Thyroid gland (tissue), 4 donors: ENCODE measurements around the gene CELF5. TPM values are rescaled to one million over a fixed set of nuclear protein-coding genes. Genes with fewer than 3 reads are reported as not detected.

Experiments
- DNase-seq, 2 donors: peaks; one replicate each; pipeline ENCODE4 v3.0.0-alpha.2; 2019
- H3K27ac ChIP-seq, 3 donors: fragments of 200-600 bp; sonication (generic); 1 replicate in 2 of 3; 2 replicates in 1 of 3; pipeline ENCODE4 v1.5.1; 2016 to 2019; ENCODE audit warnings: mild to moderate bottlenecking in 1 of 3, moderate library complexity in 1 of 3
- H3K27me3 ChIP-seq: fragments of 200-600 bp; sonication (generic); one replicate; pipeline ENCODE4 v1.5.1; 2019
- H3K36me3 ChIP-seq, 2 donors: fragments of 200-600 bp; sonication (generic); one replicate each; pipeline ENCODE4 v1.5.1; 2016 to 2019
- H3K4me1 ChIP-seq, 2 donors: fragments of 200-600 bp; sonication (generic); one replicate each; pipeline ENCODE4 v1.5.1; 2017 to 2019
- H3K4me3 ChIP-seq, 3 donors: fragments of 200-600 bp; sonication (generic); replicated peaks in 1 of 3; 1 replicate in 2 of 3; 2 replicates in 1 of 3; pipeline ENCODE4 v1.5.1; 2016; ENCODE audit warnings: mild to moderate bottlenecking in 1 of 3
- H3K9me3 ChIP-seq: fragments of 200-600 bp; sonication (generic); one replicate; pipeline ENCODE4 v1.5.1; 2017
- CTCF ChIP-seq, 6 experiments: fragments of 200-600 bp in 3 of 6; fragments of 450-650 bp in 3 of 6; sonication (generic) in 3 of 6; IDR thresholded peaks; one replicate each; pipeline ENCODE4 v1.5.1; 2016 to 2019; ENCODE audit warnings: antibody characterized with exemption in 6 of 6, mild to moderate bottlenecking in 2 of 6, inconsistent platforms in 1 of 6, moderate library complexity in 1 of 6
- POLR2A ChIP-seq, 2 donors: fragments of 450-650 bp; IDR thresholded peaks; one replicate each; pipeline ENCODE4 v1.6.1; 2017; ENCODE audit warnings: antibody characterized with exemption in 2 of 2, mild to moderate bottlenecking in 2 of 2, moderate library complexity in 1 of 2
- WGBS, 2 donors: methylation state at CpG; one replicate each; pipeline ENCODE4 v1.1.5; 2017; 5-methylcytosine and 5-hydroxymethylcytosine counted together
- intact Hi-C: fragments of 100-400 bp; cut with DNase I; formaldehyde crosslinking; loops from one replicate; pipeline ENCODE4 v1.15.1; 2023
- total RNA-seq, 4 donors: library from RNA; depleted of rRNA; stranded (reverse); fragments of >200 nt; gene quantifications; one replicate each; pipeline ENCODE4 v1.2.3, GENCODE V29; 2016

The CELF5 gene
- total RNA-seq, 4 donors from 2014 or later = not detected

- Histone ChIP-seq H3K27ac (no peak overlapping the region), H3K27me3 (no peaks in the 10 kb centered on the region), H3K4me1 (no peaks in the 10 kb centered on the region), H3K9me3 (no peaks in the 10 kb centered on the region), H3K36me3 (no peaks in the 10 kb centered on the region), H3K4me3 (no peak overlapping the region)
- TF ChIP-seq POLR2A (IDR thresholded peaks at IDR 0.05) (no peak), CTCF (IDR thresholded peaks at IDR 0.05) (no peak)
- DNase-seq = no peak
- intact Hi-C loops = no loop called here
- WGBS, 2 donors = 81 to 83% methylated on average over 19 of the region's 19 CpGs
Measured at GRCh38 chr19:3266092-3266693, 41.7 kb downstream of the CELF5 start.

GRCh38 chr19:3266792-3267514 lies 42.5 kb downstream of the CELF5 start:
- WGBS, 2 donors = 41 to 60% methylated on average over 14 to 28 of the region's 30 CpGs
- no peak for DNase-seq
- H3K4me3 ChIP-seq = no peak overlapping the region

GRCh38 chr19:3268326-3268725 lies 43.9 kb downstream of the CELF5 start:
- WGBS, 2 donors = 77 to 87% methylated on average over 15 of the region's 15 CpGs
- H3K36me3 ChIP-seq = no peaks in the 10 kb centered on the region
- no peaks in the 10 kb centered on the region for H3K4me1 ChIP-seq
- TF ChIP-seq POLR2A (IDR thresholded peaks at IDR 0.05) (no peak), CTCF (IDR thresholded peaks at IDR 0.05) (no peak)
- no peak overlapping the region for H3K27ac ChIP-seq
- no peak for DNase-seq
- H3K4me3 ChIP-seq = no peak overlapping the region
- intact Hi-C loops = no loop called here
- H3K27me3 ChIP-seq = no peaks in the 10 kb centered on the region
- H3K9me3 ChIP-seq = no peaks in the 10 kb centered on the region

More at GRCh38 chr19:3266792-3267514, 42.5 kb downstream of the CELF5 start:
- Histone ChIP-seq H3K4me1 (no peaks in the 10 kb centered on the region), H3K36me3 (no peaks in the 10 kb centered on the region), H3K9me3 (no peaks in the 10 kb centered on the region), H3K27me3 (no peaks in the 10 kb centered on the region), H3K27ac (no peak overlapping the region)
- TF ChIP-seq POLR2A (IDR thresholded peaks at IDR 0.05) (no peak), CTCF (IDR thresholded peaks at IDR 0.05) (no peak)
- intact Hi-C loops = no loop called here

- Histone ChIP-seq H3K4me1 (no peaks in the 10 kb centered on the region), H3K4me3 (no peak overlapping the region), H3K36me3 (no peaks in the 10 kb centered on the region), H3K27ac (no peak overlapping the region), H3K9me3 (no peaks in the 10 kb centered on the region), H3K27me3 (no peaks in the 10 kb centered on the region)
- 47 to 72% methylated on average over 6 of the region's 6 CpGs for WGBS, 2 donors
- no peak for TF ChIP-seq POLR2A (IDR thresholded peaks at IDR 0.05)
- intact Hi-C loops = no loop called here
- DNase-seq = no peak
Measured at GRCh38 chr19:3268763-3269162, 44.3 kb downstream of the CELF5 start.

GRCh38 chr19:3269916-3270671 lies 45.6 kb downstream of the CELF5 start:
- Histone ChIP-seq H3K4me1 (no peaks in the 10 kb centered on the region), H3K27ac (no peak overlapping the region), H3K36me3 (no peaks in the 10 kb centered on the region), H3K9me3 (no peaks in the 10 kb centered on the region), H3K27me3 (no peaks in the 10 kb centered on the region), H3K4me3 (no peak overlapping the region)
- intact Hi-C loops = no loop called here
- no peak for DNase-seq
- WGBS, 2 donors = 9 to 20% methylated on average over 21 to 36 of the region's 47 CpGs
- no peak for TF ChIP-seq CTCF (IDR thresholded peaks at IDR 0.05)
- no peak for TF ChIP-seq POLR2A (IDR thresholded peaks at IDR 0.05)
